ENCODE results near the gene PTPA.

- TF ChIP-seq GATA2 (IDR thresholded peaks at IDR 0.05; ENCODE audit: low read depth, low read length) = no peak
- TF ChIP-seq GATA3 (IDR thresholded peaks at IDR 0.05; ENCODE audit: low read depth, low read length) = no peak
Observed at GRCh38 chr9:129177443-129177790, 66.2 kb downstream of the PTPA start.
